ENCODE results near the gene RAB34. TPM values are rescaled to one million over a fixed set of nuclear protein-coding genes. Genes with fewer than 3 reads are reported as not detected.
A peak's percentile ranks its signal among the peaks of the same experiment; 100 is the strongest.

RAB34 gene
- total and polyA plus RNA-seq, 9 of the 15 experiments (the other 6 are each of a cell fraction or from before 2014, with no cell fraction given) = 0.07 to 3.8 (median 0.46) TPM; not detected in 1

GRCh38 chr17:28722417-28723158 is 4.9 kb upstream of the RAB34 start (continued):
- TF ChIP-seq TFE3 (CRISPR knock-in tag; IDR thresholded peaks at IDR 0.05) (peak; percentile 42; the same call in 1 of the 2 replicates), HNRNPLL (IDR thresholded peaks at IDR 0.05; ENCODE audit: low read depth, low read length, poor library complexity, severe bottlenecking) (no peak), PML (IDR thresholded peaks at IDR 0.05; ENCODE audit: low read length) (no peak), SUPT5H (IDR thresholded peaks at IDR 0.05) (peak; percentile 41; the same call in 1 of the 2 replicates), ZNF384 (IDR thresholded peaks at IDR 0.05; ENCODE audit: low read depth, low read length) (0 out of 2 replicates have a peak, but pooled peaks have one; percentile 5), CTCFL (IDR thresholded peaks at IDR 0.05; ENCODE audit: borderline replicate concordance, insufficient read depth, low read depth, low read length, poor library complexity, severe bottlenecking) (no peak), XRCC5 (IDR thresholded peaks at IDR 0.05; ENCODE audit: low read depth, low read length) (0 out of 2 replicates have a peak, but pooled peaks have one; percentile 25), POU5F1 (IDR thresholded peaks at IDR 0.05; ENCODE audit: borderline replicate concordance, low read depth, low read length, partially characterized antibody) (no peak), KDM5B (IDR thresholded peaks at IDR 0.05; ENCODE audit: insufficient replicate concordance, low read depth, low read length) (peak; percentile 53)
